GM12875 (cell line): ENCODE measurements around the gene ME3.

Experiments used
- H3K4me3 ChIP-seq: one replicate; pipeline ENCODE4 v1.5.1; 2011; ENCODE audit warnings: low read depth, low read length, control low read depth
- CTCF ChIP-seq: IDR thresholded peaks from 2 replicates; pipeline ENCODE4 v1.5.1; 2011; ENCODE audit warnings: low read depth, mild to moderate bottlenecking, control low read depth, inconsistent platforms, low read length, moderate library complexity, borderline replicate concordance; ENCODE audit not compliant: insufficient read depth

The ME3 gene

GRCh38 chr11:86468169-86468568 is 204.2 kb downstream of the ME3 start:
- H3K4me3 ChIP-seq = no peak overlapping the region
- TF ChIP-seq CTCF = no peak

GRCh38 chr11:86464509-86465221 is 207.8 kb downstream of the ME3 start:
- TF ChIP-seq CTCF = no peak
- H3K4me3 ChIP-seq = no peak overlapping the region

GRCh38 chr11:86463955-86464354 is 208.5 kb downstream of the ME3 start:
- H3K4me3 ChIP-seq = no peak overlapping the region
- TF ChIP-seq CTCF = no peak

- H3K4me3 ChIP-seq = no peak overlapping the region
These were observed 209.3 kb downstream of the ME3 start for GRCh38 chr11:86463120-86463519.

GRCh38 chr11:86461892-86462291 is 210.5 kb downstream of the ME3 start:
- no peak overlapping the region for H3K4me3 ChIP-seq
- no peak for TF ChIP-seq CTCF

More at GRCh38 chr11:86463120-86463519, 209.3 kb downstream of the ME3 start:
- TF ChIP-seq CTCF = no peak

- no peak for TF ChIP-seq CTCF
- H3K4me3 ChIP-seq = no peak overlapping the region
These were observed 211.7 kb downstream of the ME3 start for GRCh38 chr11:86460461-86461385.
